Kidney (tissue), 14 donors: ENCODE data around the gene RPN1. TPM values are rescaled to one million over a fixed set of nuclear protein-coding genes. Genes with fewer than 3 reads are reported as not detected.
"Not testable (repeated sequence)": the region's sequence is repeated elsewhere in the genome, so short reads cannot be mapped to it uniquely, and the experiment has no call there.

ENCODE experiments used
- DNase-seq, 5 donors: peaks; one replicate each; pipeline ENCODE4 v3.0.0-alpha.2; 2013 to 2020
- FAIRE-seq: peaks from 2 replicates; lab custom pipeline; 2012; peaks lifted over from hg19 to GRCh38; lab: Jason Lieb, UNC
- H3K27ac ChIP-seq, 2 donors: one replicate each; pipeline ENCODE4 v1.7.0; 2013; ENCODE audit warnings: low read depth in 2 of 2, low read length in 2 of 2, inconsistent platforms in 1 of 2
- H3K27me3 ChIP-seq: one replicate; pipeline ENCODE4 v1.7.1; 2013; ENCODE audit warnings: low read length, inconsistent platforms; ENCODE audit not compliant: control insufficient read depth, insufficient read depth
- H3K36me3 ChIP-seq, 3 donors: one replicate each; pipeline versions ENCODE4 v1.7.0 to v1.7.1; 2013; ENCODE audit warnings: low read length in 3 of 3, control low read depth in 1 of 3, inconsistent platforms in 1 of 3; ENCODE audit not compliant: insufficient read depth in 3 of 3, control insufficient read depth in 2 of 3
- H3K4me1 ChIP-seq, 3 donors: one replicate each; pipeline versions ENCODE4 v1.7.0 to v1.7.1; 2013; ENCODE audit warnings: low read length in 3 of 3, inconsistent platforms in 1 of 3, low read depth in 1 of 3; ENCODE audit not compliant: control insufficient read depth in 2 of 3, insufficient read depth in 2 of 3
- H3K4me3 ChIP-seq, 3 donors: one replicate each; pipeline versions ENCODE4 v1.7.0 to v1.8.1; 2013; ENCODE audit warnings: low read length in 3 of 3, control low read depth in 1 of 3, inconsistent platforms in 1 of 3
- H3K9ac ChIP-seq, 3 donors: one replicate each; pipeline versions ENCODE4 v1.7.0 to v1.7.1; 2013; ENCODE audit warnings: low read length in 3 of 3, control low read depth in 1 of 3, inconsistent platforms in 1 of 3
- H3K9me3 ChIP-seq, 3 donors: one replicate each; pipeline versions ENCODE4 v1.7.0 to v1.7.1; 2013; ENCODE audit warnings: low read length in 3 of 3, control low read depth in 1 of 3, inconsistent platforms in 1 of 3; ENCODE audit not compliant: control insufficient read depth in 2 of 3, insufficient read depth in 1 of 3
- CTCF ChIP-seq: IDR thresholded peaks from 3 replicates; pipeline ENCODE4 v1.5.1; 2012; ENCODE audit warnings: mild to moderate bottlenecking, moderate library complexity, borderline replicate concordance; ENCODE audit not compliant: insufficient read depth; ENCODE audit errors: extremely low read depth
- intact Hi-C: fragments of 100-400 bp; cut with DNase I; formaldehyde crosslinking; loops from one replicate; pipeline ENCODE4 v1.11.1; 2022
- polyA plus RNA-seq: library from polyadenylated mRNA; stranded (reverse); fragments of 350-450 nt; fragmentation: Illumina TruSeq; extraction: RNeasy Lipid Tissue Mini Kit (QIAGEN cat#74804); gene quantifications from one replicate; pipeline ENCODE4 v1.2.3, GENCODE V29; 2014; ENCODE audit warnings: low read depth, low replicate concordance; ENCODE audit not compliant: insufficient read depth
- total RNA-seq: library from RNA; stranded (reverse); fragmentation: NEBNext Ultra II Directional; extraction: Animal tissue kit (Norgen Biotek cat#: 25700); gene quantifications from one replicate; pipeline ENCODE4 v1.2.1, GENCODE V29; 2021
- donor health status: control.
- donor health status: control.
- donor health status: control.
- donor health status: control.
- donor health status: control.
- donor health status: DM: yes; HTN: yes; CAD: no.
- donor health status: Normal renal cell carcinoma (clear cell type).

Gene RPN1
- total and polyA plus RNA-seq, 2 donors from 2014 or later: 192 to 234 TPM

GRCh38 chr3:128653383-128653992 lies 2.9 kb upstream of the RPN1 start:
- H3K36me3 ChIP-seq, H3K9me3 ChIP-seq, H3K9ac ChIP-seq, H3K27me3 ChIP-seq, H3K27ac ChIP-seq, FAIRE-seq, H3K4me1 ChIP-seq, intact Hi-C loops: not testable (repeated sequence)
- peak overlapping the region in 1 of 3 donors; percentile 55 for H3K4me3 ChIP-seq
- DNase-seq: peak in 2 of 5 donors; percentile 29 to 45

GRCh38 chr3:128648940-128649663 lies 1.5 kb downstream of the RPN1 start:
- Histone ChIP-seq H3K9me3 (no peaks in the 10 kb centered on the region), H3K4me1 (peaks cover 0 to 8% (median 2%) of the 10 kb centered on the region in 3 donors), H3K27me3 (no peaks in the 10 kb centered on the region), H3K27ac (peak overlapping the region in 1 of 2 donors; percentile 13), H3K9ac (peak overlapping the region; percentile 32 to 97 (median 57)), H3K4me3 (peak overlapping the region; percentile 75 to 85 (median 80)), H3K36me3 (peaks cover 3 to 5% (median 4%) of the 10 kb centered on the region in 3 donors)
- DNase-seq (no peak), FAIRE-seq (no peak)
- no peak for TF ChIP-seq CTCF
- intact Hi-C loops: no loop called here

- Histone ChIP-seq H3K27ac (no peak overlapping the region), H3K9ac (peak overlapping the region in 1 of 3 donors; percentile 97), H3K9me3 (no peaks in the 10 kb centered on the region), H3K36me3 (peaks cover 5 to 9% (median 6%) of the 10 kb centered on the region in 3 donors), H3K27me3 (no peaks in the 10 kb centered on the region), H3K4me1 (peaks cover 0 to 8% (median 2%) of the 10 kb centered on the region in 3 donors), H3K4me3 (peak overlapping the region; percentile 8 to 85 (median 80))
- TF ChIP-seq CTCF: no peak
- DNase-seq: no peak
- intact Hi-C loops: no loop called here
- FAIRE-seq: no peak
These were observed 2.2 kb downstream of the RPN1 start for GRCh38 chr3:128648402-128648801.

- no peaks in the 10 kb centered on the region for H3K9me3 ChIP-seq
- peaks cover 5 to 9% (median 6%) of the 10 kb centered on the region in 3 donors for H3K36me3 ChIP-seq
- peaks cover 0 to 8% (median 2%) of the 10 kb centered on the region in 3 donors for H3K4me1 ChIP-seq
- H3K27ac ChIP-seq: no peak overlapping the region
- FAIRE-seq (no peak), DNase-seq (no peak)
- H3K4me3 ChIP-seq: no peak overlapping the region
- H3K27me3 ChIP-seq: no peaks in the 10 kb centered on the region
- intact Hi-C loops: no loop called here
- H3K9ac ChIP-seq: no peak overlapping the region
- no peak for TF ChIP-seq CTCF
These were observed 3.3 kb downstream of the RPN1 start for GRCh38 chr3:128647307-128647706.
